Stomach (tissue), 4 donors: ENCODE data around the gene CRB2.

Experiments used
- POLR2A ChIP-seq, 4 donors: fragments of 450-650 bp; IDR thresholded peaks; one replicate each; pipeline ENCODE4 v1.6.1; 2016; ENCODE audit warnings: antibody characterized with exemption in 4 of 4, control low read depth in 2 of 4, mild to moderate bottlenecking in 1 of 4, moderate library complexity in 1 of 4
- POLR2AphosphoS5 ChIP-seq, 3 donors: sonication (generic); formaldehyde crosslinking; IDR thresholded peaks; one replicate each; pipeline ENCODE4 v1.6.1; 2016; ENCODE audit warnings: antibody characterized with exemption in 3 of 3
- TF ChIP-seq, protein P1 (sequence below), 7 experiments: fragments of 450-650 bp in 4 of 7; fragments of 200-600 bp in 3 of 7; sonication (generic) in 3 of 7; IDR thresholded peaks; one replicate each; pipeline ENCODE4 v1.5.1; 2016 to 2019; ENCODE audit warnings: antibody characterized with exemption in 7 of 7, control low read depth in 2 of 7, mild to moderate bottlenecking in 1 of 7

DNA sequence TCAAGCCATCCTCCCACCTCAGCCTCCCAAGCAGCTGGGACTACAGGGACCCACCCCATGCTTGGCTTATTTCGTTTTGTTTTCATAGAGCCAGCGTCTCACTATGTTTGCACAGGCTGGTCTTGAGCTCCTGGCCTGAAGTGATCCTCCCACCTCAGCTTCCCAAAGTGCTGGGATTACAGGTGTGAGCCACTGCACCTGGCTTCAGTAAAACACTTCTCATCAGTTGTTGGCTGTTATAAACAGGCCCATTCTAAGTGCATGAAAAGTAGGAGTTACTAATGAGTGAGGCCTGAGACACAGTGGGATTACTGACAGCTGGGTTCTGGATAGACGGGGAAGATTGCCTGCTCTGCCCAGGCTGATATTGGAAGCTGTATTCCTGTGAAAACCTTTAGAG is 3.5 kb downstream of the CRB2 start:
- TF ChIP-seq, protein P1, sequence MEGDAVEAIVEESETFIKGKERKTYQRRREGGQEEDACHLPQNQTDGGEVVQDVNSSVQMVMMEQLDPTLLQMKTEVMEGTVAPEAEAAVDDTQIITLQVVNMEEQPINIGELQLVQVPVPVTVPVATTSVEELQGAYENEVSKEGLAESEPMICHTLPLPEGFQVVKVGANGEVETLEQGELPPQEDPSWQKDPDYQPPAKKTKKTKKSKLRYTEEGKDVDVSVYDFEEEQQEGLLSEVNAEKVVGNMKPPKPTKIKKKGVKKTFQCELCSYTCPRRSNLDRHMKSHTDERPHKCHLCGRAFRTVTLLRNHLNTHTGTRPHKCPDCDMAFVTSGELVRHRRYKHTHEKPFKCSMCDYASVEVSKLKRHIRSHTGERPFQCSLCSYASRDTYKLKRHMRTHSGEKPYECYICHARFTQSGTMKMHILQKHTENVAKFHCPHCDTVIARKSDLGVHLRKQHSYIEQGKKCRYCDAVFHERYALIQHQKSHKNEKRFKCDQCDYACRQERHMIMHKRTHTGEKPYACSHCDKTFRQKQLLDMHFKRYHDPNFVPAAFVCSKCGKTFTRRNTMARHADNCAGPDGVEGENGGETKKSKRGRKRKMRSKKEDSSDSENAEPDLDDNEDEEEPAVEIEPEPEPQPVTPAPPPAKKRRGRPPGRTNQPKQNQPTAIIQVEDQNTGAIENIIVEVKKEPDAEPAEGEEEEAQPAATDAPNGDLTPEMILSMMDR (IDR thresholded peaks at IDR 0.05) = no peak
- no peak for TF ChIP-seq POLR2A (IDR thresholded peaks at IDR 0.05)
- no peak for TF ChIP-seq POLR2AphosphoS5 (IDR thresholded peaks at IDR 0.05)
